DOHH2 (cell line): ENCODE data around the gene FOXN1.

ENCODE experiments used
- H3F3A ChIP-seq: fragments of 200-600 bp; sonication (generic), shearing (Covaris generic); 2 replicates; pipeline ENCODE4 v1.6.0; 2016; ENCODE audit warnings: antibody characterized with exemption, mild to moderate bottlenecking; ENCODE audit not compliant: control insufficient read depth, insufficient read depth
- H3K27ac ChIP-seq: fragments of 200-600 bp; sonication (generic); 2 replicates; pipeline ENCODE4 v1.5.1; 2014; ENCODE audit warnings: low read depth, mild to moderate bottlenecking, low read length, moderate library complexity
- H3K27me3 ChIP-seq: fragments of 200-600 bp; sonication (generic); 2 replicates; pipeline ENCODE4 v1.6.1; 2014; ENCODE audit warnings: mild to moderate bottlenecking, low read length, mixed read lengths; ENCODE audit not compliant: control insufficient read depth
- H3K36me3 ChIP-seq: fragments of 200-600 bp; sonication (generic); 2 replicates; pipeline ENCODE4 v1.6.1; 2014; ENCODE audit warnings: mild to moderate bottlenecking, low read length, moderate library complexity, mixed read lengths; ENCODE audit not compliant: control insufficient read depth
- H3K4me1 ChIP-seq: fragments of 200-600 bp; sonication (generic); 2 replicates; pipeline ENCODE4 v1.6.1; 2014; ENCODE audit warnings: mild to moderate bottlenecking, low read length, mixed read lengths; ENCODE audit not compliant: control insufficient read depth
- H3K4me2 ChIP-seq: fragments of 200-600 bp; sonication (generic); 2 replicates; pipeline ENCODE4 v1.6.0; 2014; ENCODE audit warnings: mild to moderate bottlenecking, low read length, moderate library complexity
- H3K4me3 ChIP-seq: fragments of 200-600 bp; sonication (generic); 2 replicates; pipeline ENCODE4 v1.5.1; 2014; ENCODE audit warnings: mild to moderate bottlenecking, low read length, mixed read lengths
- H3K79me2 ChIP-seq: fragments of 200-600 bp; sonication (generic); 2 replicates; pipeline ENCODE4 v1.6.1; 2014; ENCODE audit warnings: mild to moderate bottlenecking, low read length, mixed read lengths; ENCODE audit not compliant: control insufficient read depth
- H3K9me2 ChIP-seq: fragments of 200-600 bp; sonication (generic); replicated peaks from 2 replicates; pipeline ENCODE4 v1.6.1; 2014; ENCODE audit warnings: mild to moderate bottlenecking, low read length, mixed read lengths; ENCODE audit not compliant: control insufficient read depth
- H3K9me3 ChIP-seq: fragments of 200-600 bp; sonication (generic); 2 replicates; pipeline ENCODE4 v1.6.1; 2014; ENCODE audit warnings: antibody characterized with exemption, low read length, mixed read lengths; ENCODE audit not compliant: control insufficient read depth, insufficient read depth
- H4K20me1 ChIP-seq: fragments of 200-600 bp; sonication (generic); 2 replicates; pipeline ENCODE4 v1.6.0; 2014; ENCODE audit warnings: low read depth, mild to moderate bottlenecking, antibody characterized with exemption, low read length, moderate library complexity; ENCODE audit not compliant: control insufficient read depth, insufficient read depth
- CTCF ChIP-seq: fragments of 200-600 bp; sonication (generic); IDR thresholded peaks from one replicate; pipeline ENCODE4 v1.5.1; 2014; ENCODE audit warnings: antibody characterized with exemption, mild to moderate bottlenecking, low read depth, low read length; ENCODE audit not compliant: poor library complexity, severe bottlenecking
- EZH2phosphoT487 ChIP-seq: fragments of 200-600 bp; sonication (generic); IDR thresholded peaks from 2 replicates; pipeline ENCODE4 v1.6.1; 2017; ENCODE audit warnings: borderline replicate concordance, mild to moderate bottlenecking, antibody characterized with exemption, low read length, moderate library complexity, mixed read lengths

The FOXN1 gene

GRCh38 chr17:28495635-28496034, 10.5 kb upstream of the FOXN1 start:
- peaks cover 3% of the 10 kb centered on the region for H3K4me1 ChIP-seq
- no peak overlapping the region for H3K4me2 ChIP-seq
- H3K36me3 ChIP-seq, result no peaks in the 10 kb centered on the region
- TF ChIP-seq EZH2phosphoT487 (no peak), CTCF (no peak)
- no peaks in the 10 kb centered on the region for H3K9me2 ChIP-seq
- no peak overlapping the region for H3K4me3 ChIP-seq
- H3F3A ChIP-seq, result no peaks in the 10 kb centered on the region
- no peaks in the 10 kb centered on the region for H4K20me1 ChIP-seq
- no peaks in the 10 kb centered on the region for H3K9me3 ChIP-seq
- no peaks in the 10 kb centered on the region for H3K27me3 ChIP-seq
- H3K79me2 ChIP-seq, result no peaks in the 10 kb centered on the region
- H3K27ac ChIP-seq, result no peak overlapping the region

GRCh38 chr17:28497931-28498330, 8.2 kb upstream of the FOXN1 start:
- H3K4me1 ChIP-seq, result peaks cover 13% of the 10 kb centered on the region
- no peaks in the 10 kb centered on the region for H4K20me1 ChIP-seq
- no peaks in the 10 kb centered on the region for H3K79me2 ChIP-seq
- H3K9me2 ChIP-seq, result no peaks in the 10 kb centered on the region
- no peaks in the 10 kb centered on the region for H3K9me3 ChIP-seq
- no peaks in the 10 kb centered on the region for H3K27me3 ChIP-seq
- no peaks in the 10 kb centered on the region for H3F3A ChIP-seq
- H3K36me3 ChIP-seq, result no peaks in the 10 kb centered on the region
- H3K4me2 ChIP-seq, result no peak overlapping the region
- TF ChIP-seq CTCF (no peak), EZH2phosphoT487 (no peak)
- H3K27ac ChIP-seq, result no peak overlapping the region
- H3K4me3 ChIP-seq, result no peak overlapping the region

- Histone ChIP-seq H3K27me3 (no peaks in the 10 kb centered on the region), H3K9me3 (no peaks in the 10 kb centered on the region), H4K20me1 (no peaks in the 10 kb centered on the region), H3K4me3 (no peak overlapping the region), H3F3A (no peaks in the 10 kb centered on the region), H3K4me1 (peaks cover 13% of the 10 kb centered on the region), H3K36me3 (no peaks in the 10 kb centered on the region), H3K79me2 (no peaks in the 10 kb centered on the region), H3K9me2 (no peaks in the 10 kb centered on the region), H3K27ac (no peak overlapping the region), H3K4me2 (no peak overlapping the region)
- TF ChIP-seq EZH2phosphoT487, result no peak
- TF ChIP-seq CTCF, result no peak
Measured at GRCh38 chr17:28498652-28499363, 7.3 kb upstream of the FOXN1 start.
